ENCODE results near the gene SCAPER.

DNA sequence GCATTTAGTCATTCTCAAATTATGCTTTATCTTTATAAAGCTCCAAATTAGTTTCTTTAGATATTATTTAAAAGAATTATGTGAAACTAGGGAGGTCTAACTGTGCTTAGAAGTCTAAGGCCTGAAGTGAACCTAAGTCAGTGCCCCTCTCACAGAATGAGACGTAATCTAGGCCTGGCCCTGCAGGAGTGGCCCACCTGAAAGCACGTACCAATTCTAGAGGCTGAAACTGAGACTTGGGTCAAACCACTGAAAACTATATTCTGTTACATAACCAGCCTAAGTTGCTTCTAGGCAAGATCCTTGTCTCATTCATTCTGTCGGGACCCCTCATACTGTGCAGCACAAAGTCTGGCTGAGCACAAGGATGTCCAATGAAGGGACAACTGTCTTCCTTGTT is 424.9 kb downstream of the SCAPER start:
- TF ChIP-seq, protein P1, sequence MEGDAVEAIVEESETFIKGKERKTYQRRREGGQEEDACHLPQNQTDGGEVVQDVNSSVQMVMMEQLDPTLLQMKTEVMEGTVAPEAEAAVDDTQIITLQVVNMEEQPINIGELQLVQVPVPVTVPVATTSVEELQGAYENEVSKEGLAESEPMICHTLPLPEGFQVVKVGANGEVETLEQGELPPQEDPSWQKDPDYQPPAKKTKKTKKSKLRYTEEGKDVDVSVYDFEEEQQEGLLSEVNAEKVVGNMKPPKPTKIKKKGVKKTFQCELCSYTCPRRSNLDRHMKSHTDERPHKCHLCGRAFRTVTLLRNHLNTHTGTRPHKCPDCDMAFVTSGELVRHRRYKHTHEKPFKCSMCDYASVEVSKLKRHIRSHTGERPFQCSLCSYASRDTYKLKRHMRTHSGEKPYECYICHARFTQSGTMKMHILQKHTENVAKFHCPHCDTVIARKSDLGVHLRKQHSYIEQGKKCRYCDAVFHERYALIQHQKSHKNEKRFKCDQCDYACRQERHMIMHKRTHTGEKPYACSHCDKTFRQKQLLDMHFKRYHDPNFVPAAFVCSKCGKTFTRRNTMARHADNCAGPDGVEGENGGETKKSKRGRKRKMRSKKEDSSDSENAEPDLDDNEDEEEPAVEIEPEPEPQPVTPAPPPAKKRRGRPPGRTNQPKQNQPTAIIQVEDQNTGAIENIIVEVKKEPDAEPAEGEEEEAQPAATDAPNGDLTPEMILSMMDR (conservative IDR thresholded peaks at IDR 0.05; ENCODE audit: low read length): no peak
- no peak for TF ChIP-seq EZH2phosphoT487 (IDR thresholded peaks at IDR 0.05; ENCODE audit: borderline replicate concordance, low read depth, low read length)

Data from OCI-LY7 (cell line).